ENCODE data around the gene RAP1GAP2. TPM values are rescaled to one million over a fixed set of nuclear protein-coding genes. Genes with fewer than 3 reads are reported as not detected.

The RAP1GAP2 gene
- total RNA-seq, 2 experiments from 2014 or later, result 11.3 to 28.2 TPM

GRCh38 chr17:2906901-2907300 is 110.7 kb downstream of the RAP1GAP2 start:
- TF ChIP-seq CTCF (conservative IDR thresholded peaks at IDR 0.05; ENCODE audit: low read length) (no peak), EZH2phosphoT487 (IDR thresholded peaks at IDR 0.05; ENCODE audit: borderline replicate concordance, low read depth, low read length) (no peak)
- intact Hi-C loops (cut with micrococcal nuclease; ENCODE audit: unreplicated experiment), result no loop called here
- peaks cover 16% of the 10 kb centered on the region for H3K36me3 ChIP-seq (ENCODE audit: insufficient read depth, low read length)
- H3K9me3 ChIP-seq (ENCODE audit: low read length), result peaks cover 5% of the 10 kb centered on the region; the same call in 1 of the 2 replicates
- no peak overlapping the region for H2AFZ ChIP-seq (ENCODE audit: low read length)
- ChIA-PET CTCF (ENCODE audit: unreplicated experiment) (interaction anchor here (0.6 kb wide), 1 partner anchor 293 kb away, joined by 4 read pairs; no protein-coding TSS in a partner anchor), POLR2A (no interaction called here)
- H3K79me2 ChIP-seq (ENCODE audit: insufficient read depth, low read depth, low read length), result no peaks in the 10 kb centered on the region
- BruUV-seq (replicated peaks), result no TSS peak
- H3K27ac ChIP-seq (ENCODE audit: low read depth, low read length, poor library complexity, severe bottlenecking), result no peak overlapping the region
- no peak overlapping the region for H3K4me3 ChIP-seq (ENCODE audit: low read depth, low read length, poor library complexity, severe bottlenecking)
- peak; percentile 19 for DNase-seq (ENCODE audit: low spot score)
- no peaks in the 10 kb centered on the region for H3K9me2 ChIP-seq (ENCODE audit: insufficient read depth, low read length)
- no peaks in the 10 kb centered on the region for H4K20me1 ChIP-seq (ENCODE audit: insufficient read depth, low read length)
- no peak overlapping the region for H3K4me2 ChIP-seq (ENCODE audit: low read length)
- no peaks in the 10 kb centered on the region for H3K4me1 ChIP-seq (ENCODE audit: insufficient read depth, low read length, poor library complexity, severe bottlenecking)

DNA sequence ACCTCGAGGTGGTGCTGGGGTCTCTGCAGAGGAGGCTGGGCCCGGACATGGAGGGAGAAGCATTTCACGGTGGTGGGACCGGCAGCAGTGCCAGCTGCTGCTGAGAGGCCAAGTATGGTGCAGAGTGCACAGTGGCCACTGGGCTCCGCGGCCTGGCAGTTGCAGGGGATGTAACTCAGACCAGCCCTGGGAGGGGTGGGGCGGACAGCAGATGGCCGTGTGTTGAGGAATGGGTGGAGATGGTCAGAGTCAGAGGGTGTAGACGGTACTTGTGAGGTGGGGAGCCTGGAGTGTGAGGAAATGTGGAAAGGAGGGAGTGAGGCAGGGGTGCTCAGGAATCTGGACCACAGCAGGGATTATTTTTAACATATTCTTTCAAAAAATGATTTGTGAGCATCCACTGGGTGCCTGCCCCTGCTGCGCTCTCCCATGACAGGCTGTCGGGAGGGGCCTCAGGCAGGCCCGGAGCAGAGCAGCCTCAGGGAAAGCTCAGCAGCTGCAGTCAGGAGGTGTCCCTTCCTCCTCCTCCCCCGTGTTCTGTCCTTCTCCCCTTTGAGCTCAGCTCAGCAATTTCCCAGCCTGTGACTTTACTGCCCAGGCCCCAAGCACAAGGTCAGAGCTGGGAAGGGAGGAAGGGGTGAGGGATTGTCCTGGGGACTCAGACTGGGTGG is 113.1 kb downstream of the RAP1GAP2 start:
- H3K4me1 ChIP-seq (ENCODE audit: insufficient read depth, low read length, poor library complexity, severe bottlenecking), result no peaks in the 10 kb centered on the region
- no peak overlapping the region for H2AFZ ChIP-seq (ENCODE audit: low read length)
- no peak for DNase-seq (ENCODE audit: low spot score)
- POLR2A ChIA-PET, result no interaction called here
- no peak for TF ChIP-seq CTCF (conservative IDR thresholded peaks at IDR 0.05; ENCODE audit: low read length)
- no peak for TF ChIP-seq EZH2phosphoT487 (IDR thresholded peaks at IDR 0.05; ENCODE audit: borderline replicate concordance, low read depth, low read length)
- intact Hi-C loops (cut with micrococcal nuclease; ENCODE audit: unreplicated experiment), result no loop called here
- no TSS peak for BruUV-seq (replicated peaks)
- no peak overlapping the region for H3K27ac ChIP-seq (ENCODE audit: low read depth, low read length, poor library complexity, severe bottlenecking)
- no peak overlapping the region for H3K4me3 ChIP-seq (ENCODE audit: low read depth, low read length, poor library complexity, severe bottlenecking)
- peaks cover 5% of the 10 kb centered on the region; the same call in 1 of the 2 replicates for H3K9me3 ChIP-seq (ENCODE audit: low read length)
- H3K36me3 ChIP-seq (ENCODE audit: insufficient read depth, low read length), result peaks cover 16% of the 10 kb centered on the region
- no peaks in the 10 kb centered on the region for H3K9me2 ChIP-seq (ENCODE audit: insufficient read depth, low read length)
- H3K4me2 ChIP-seq (ENCODE audit: low read length), result no peak overlapping the region
- CTCF ChIA-PET (ENCODE audit: unreplicated experiment), result no interaction called here
- H3K79me2 ChIP-seq (ENCODE audit: insufficient read depth, low read depth, low read length), result no peaks in the 10 kb centered on the region
- no peaks in the 10 kb centered on the region for H4K20me1 ChIP-seq (ENCODE audit: insufficient read depth, low read length)

DNA sequence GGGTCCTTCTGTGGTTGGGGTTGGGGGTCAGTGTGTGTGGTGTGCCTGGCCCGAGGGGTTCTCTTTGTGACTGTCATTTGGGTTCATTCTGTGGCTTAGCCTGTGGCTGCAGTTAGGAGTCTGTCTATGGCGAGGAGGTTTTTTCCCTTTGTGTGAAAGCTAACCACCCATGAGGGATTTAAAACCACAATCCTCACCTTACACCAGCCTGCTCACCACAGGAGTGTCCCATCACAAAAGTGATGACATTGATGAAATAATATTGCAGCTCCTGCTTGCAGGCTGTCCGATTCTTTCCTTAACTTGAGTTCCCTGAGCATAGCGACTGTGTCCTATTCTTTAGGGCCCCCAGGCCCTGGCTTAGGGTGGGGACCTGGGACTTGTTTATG is 113.6 kb downstream of the RAP1GAP2 start:
- no peaks in the 10 kb centered on the region for H3K4me1 ChIP-seq (ENCODE audit: insufficient read depth, low read length, poor library complexity, severe bottlenecking)

More for the DNA sequence above, 113.6 kb downstream of the RAP1GAP2 start:
- ChIA-PET POLR2A (no interaction called here), CTCF (ENCODE audit: unreplicated experiment) (no interaction called here)
- no peak overlapping the region for H2AFZ ChIP-seq (ENCODE audit: low read length)
- no TSS peak for BruUV-seq (replicated peaks)
- H3K79me2 ChIP-seq (ENCODE audit: insufficient read depth, low read depth, low read length), result no peaks in the 10 kb centered on the region
- H4K20me1 ChIP-seq (ENCODE audit: insufficient read depth, low read length), result no peaks in the 10 kb centered on the region
- no peak overlapping the region for H3K27ac ChIP-seq (ENCODE audit: low read depth, low read length, poor library complexity, severe bottlenecking)
- peaks cover 5% of the 10 kb centered on the region; the same call in 1 of the 2 replicates for H3K9me3 ChIP-seq (ENCODE audit: low read length)
- H3K4me3 ChIP-seq (ENCODE audit: low read depth, low read length, poor library complexity, severe bottlenecking), result no peak overlapping the region
- TF ChIP-seq EZH2phosphoT487 (IDR thresholded peaks at IDR 0.05; ENCODE audit: borderline replicate concordance, low read depth, low read length), result no peak
- no peaks in the 10 kb centered on the region for H3K9me2 ChIP-seq (ENCODE audit: insufficient read depth, low read length)
- intact Hi-C loops (cut with micrococcal nuclease; ENCODE audit: unreplicated experiment), result no loop called here
- DNase-seq (ENCODE audit: low spot score), result no peak
- H3K4me2 ChIP-seq (ENCODE audit: low read length), result no peak overlapping the region
- H3K36me3 ChIP-seq (ENCODE audit: insufficient read depth, low read length), result peaks cover 16% of the 10 kb centered on the region
